Activated naive CD8-positive, alpha-beta T cell (primary cell): Measurements from ENCODE around the gene B3GNT7.
A peak's percentile ranks its signal among the peaks of the same experiment; 100 is the strongest.
"Not testable (repeated sequence)": the region's sequence is repeated elsewhere in the genome, so short reads cannot be mapped to it uniquely, and the experiment has no call there.

Experiments
- H3K27ac Mint-ChIP-seq: one replicate; pipeline ENCODE4 v1.8.0; 2021; ENCODE audit warnings: mixed read lengths
- H3K27me3 Mint-ChIP-seq: one replicate; pipeline ENCODE4 v1.8.0; 2021; ENCODE audit warnings: mixed read lengths
- H3K36me3 Mint-ChIP-seq: one replicate; pipeline ENCODE4 v1.8.0; 2021; ENCODE audit warnings: mixed read lengths
- H3K4me1 Mint-ChIP-seq: one replicate; pipeline ENCODE4 v1.8.0; 2021; ENCODE audit warnings: low read depth, mixed read lengths
- H3K4me3 Mint-ChIP-seq: one replicate; pipeline ENCODE4 v1.8.0; 2021; ENCODE audit warnings: mild to moderate bottlenecking, mixed read lengths
- H3K9me3 Mint-ChIP-seq: one replicate; pipeline ENCODE4 v1.8.0; 2021; ENCODE audit warnings: low read depth, mixed read lengths

Gene B3GNT7

DNA sequence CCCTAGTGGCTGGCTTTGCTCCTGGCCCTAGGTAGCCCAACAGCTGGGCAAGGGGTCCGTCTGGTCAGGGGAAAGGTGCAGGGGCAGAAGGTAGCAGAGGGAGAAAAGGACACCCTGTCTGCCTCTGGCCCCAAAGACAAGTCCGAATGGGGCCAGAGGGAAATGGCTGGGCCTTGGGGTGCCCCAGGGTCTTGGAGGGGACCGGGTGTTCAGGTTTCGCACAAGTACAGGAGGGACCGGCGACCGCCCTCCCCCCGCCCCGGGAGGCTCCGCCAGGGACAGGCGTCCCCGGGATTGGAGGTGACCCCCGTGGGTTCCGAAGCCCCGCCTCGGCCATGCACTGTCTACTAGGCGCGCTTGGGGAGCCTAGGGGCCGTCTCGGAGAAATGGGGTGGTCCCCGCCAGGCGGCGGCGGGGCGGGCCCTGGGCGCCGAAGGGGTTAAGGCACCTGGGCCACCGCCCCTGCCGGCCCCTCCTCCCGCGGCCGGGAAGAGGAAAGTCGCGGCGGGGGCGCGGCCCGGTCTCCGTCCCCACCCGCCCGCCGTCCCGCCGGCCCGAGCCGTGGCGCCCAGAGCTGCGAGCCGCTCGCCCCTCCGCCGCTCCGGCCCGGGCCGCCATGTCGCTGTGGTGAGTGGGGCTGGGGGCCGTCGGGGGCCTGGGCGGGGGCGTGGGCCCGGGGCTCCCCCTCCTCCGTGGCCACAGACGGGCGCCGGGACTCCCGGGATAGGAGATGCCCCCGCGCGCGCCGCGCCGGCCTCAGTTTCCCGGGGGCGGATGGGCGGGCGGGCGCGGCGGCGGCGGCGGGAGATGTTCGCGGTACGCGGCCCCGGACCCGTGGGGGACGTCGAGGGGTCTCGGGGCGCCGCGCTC is at the start of gene B3GNT7:
TSS of gene B3GNT7 (plus strand) at position 523 of the 870 bp plus-strand sequence. CDS start at position 617, 94 bp downstream.
- no peaks in the 10 kb centered on the region for H3K36me3 Mint-ChIP-seq
- no peaks in the 10 kb centered on the region for H3K9me3 Mint-ChIP-seq
- no peak within 1 kb of the TSS for H3K27ac Mint-ChIP-seq
- H3K4me1 Mint-ChIP-seq: peaks cover 15% of the 10 kb centered on the region
- peaks cover 15% of the 10 kb centered on the region for H3K27me3 Mint-ChIP-seq
- H3K4me3 Mint-ChIP-seq: peak within 1 kb of the TSS; percentile 67

- no peaks in the 10 kb centered on the region for H3K9me3 Mint-ChIP-seq
- no peak overlapping the region for H3K4me3 Mint-ChIP-seq
- H3K36me3 Mint-ChIP-seq: peaks cover 2% of the 10 kb centered on the region
- no peak overlapping the region for H3K27ac Mint-ChIP-seq
- no peaks in the 10 kb centered on the region for H3K27me3 Mint-ChIP-seq
- H3K4me1 Mint-ChIP-seq: no peaks in the 10 kb centered on the region
Measured at GRCh38 chr2:231347081-231347480, 48.4 kb upstream of the B3GNT7 start.

DNA sequence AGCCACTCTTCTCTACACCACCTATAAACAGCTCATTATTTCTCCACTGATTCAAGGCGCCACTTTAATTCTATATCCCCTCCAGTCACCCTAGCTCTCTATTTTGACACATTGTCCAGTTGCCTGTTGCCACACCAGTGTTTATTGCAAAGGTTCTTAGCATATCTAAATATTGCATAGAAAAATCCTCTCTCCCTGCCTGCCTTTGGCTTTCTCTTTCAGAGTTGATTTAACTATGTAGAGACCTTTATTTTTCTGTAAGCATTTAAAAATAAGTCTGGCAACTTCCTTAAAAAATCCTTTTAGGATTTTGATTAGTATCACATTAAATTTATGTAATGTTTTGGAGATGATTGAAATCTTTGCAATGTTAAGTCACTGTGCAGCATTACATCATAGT is 47.9 kb upstream of the B3GNT7 start:
- no peak overlapping the region for H3K4me3 Mint-ChIP-seq
- no peak overlapping the region for H3K27ac Mint-ChIP-seq
- H3K36me3 Mint-ChIP-seq: peaks cover 2% of the 10 kb centered on the region
- no peaks in the 10 kb centered on the region for H3K9me3 Mint-ChIP-seq
- no peaks in the 10 kb centered on the region for H3K4me1 Mint-ChIP-seq
- no peaks in the 10 kb centered on the region for H3K27me3 Mint-ChIP-seq

- no peak overlapping the region for H3K27ac Mint-ChIP-seq
- no peaks in the 10 kb centered on the region for H3K9me3 Mint-ChIP-seq
- H3K4me3 Mint-ChIP-seq: no peak overlapping the region
- peaks cover 2% of the 10 kb centered on the region for H3K36me3 Mint-ChIP-seq
- H3K27me3 Mint-ChIP-seq: no peaks in the 10 kb centered on the region
- H3K4me1 Mint-ChIP-seq: no peaks in the 10 kb centered on the region
Measured at GRCh38 chr2:231348173-231348572, 47.3 kb upstream of the B3GNT7 start.

DNA sequence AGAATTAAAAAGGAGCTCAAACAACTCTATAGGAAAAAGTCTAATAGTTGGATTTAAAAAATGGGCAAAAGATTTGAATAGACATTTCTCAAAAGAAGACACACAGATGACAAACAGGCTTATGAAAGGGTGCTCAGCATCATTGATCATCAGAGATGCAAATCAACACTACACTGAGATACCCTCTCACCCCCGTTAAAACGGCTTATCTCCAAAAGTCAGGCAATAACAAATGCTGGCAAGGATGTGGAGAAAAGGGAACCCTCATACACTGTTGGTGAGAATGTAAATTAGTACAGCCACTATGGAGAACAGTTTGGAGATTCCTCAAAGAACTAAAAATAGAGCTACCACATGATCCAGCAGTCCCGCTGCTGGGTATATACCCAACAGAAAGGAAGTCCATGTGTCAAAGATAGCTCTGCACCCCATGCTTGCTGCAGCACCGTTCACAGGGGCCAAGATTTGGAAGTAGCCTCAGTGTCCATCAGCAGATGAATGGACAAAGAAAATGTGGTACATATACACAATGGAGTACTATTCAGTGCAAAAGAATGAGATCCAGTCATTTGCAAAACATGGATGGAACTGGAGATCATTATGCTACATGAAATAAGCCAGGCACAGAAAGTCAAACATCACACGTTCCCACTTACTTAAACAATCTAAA is 46.7 kb upstream of the B3GNT7 start:
- H3K27me3 Mint-ChIP-seq: no peaks in the 10 kb centered on the region
- H3K4me1 Mint-ChIP-seq: no peaks in the 10 kb centered on the region
- no peaks in the 10 kb centered on the region for H3K9me3 Mint-ChIP-seq
- H3K27ac Mint-ChIP-seq: no peak overlapping the region
- H3K4me3 Mint-ChIP-seq: no peak overlapping the region
- H3K36me3 Mint-ChIP-seq: peaks cover 2% of the 10 kb centered on the region

DNA sequence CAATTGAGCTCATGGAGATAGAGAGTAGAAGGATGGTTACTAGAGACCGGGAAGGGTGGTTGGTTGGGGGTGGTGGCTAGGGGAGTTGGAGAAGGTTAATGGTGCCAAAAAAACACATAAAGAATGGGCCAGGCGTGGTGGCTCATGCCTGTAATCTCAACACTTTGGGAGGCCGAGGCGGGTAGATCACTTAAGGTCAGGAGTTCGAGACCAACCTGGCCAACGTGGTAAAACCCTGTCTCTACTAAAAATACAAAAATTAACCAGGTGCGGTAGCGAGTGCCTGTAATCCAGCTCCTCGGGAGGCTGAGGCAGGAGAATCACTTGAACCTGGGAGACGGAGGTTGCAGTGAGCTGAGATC is 46.2 kb upstream of the B3GNT7 start:
- H3K27me3 Mint-ChIP-seq, H3K27ac Mint-ChIP-seq, H3K4me1 Mint-ChIP-seq, H3K9me3 Mint-ChIP-seq, H3K36me3 Mint-ChIP-seq, H3K4me3 Mint-ChIP-seq: not testable (repeated sequence)

- Mint-ChIP-seq H3K27ac (no peak overlapping the region), H3K4me1 (no peaks in the 10 kb centered on the region), H3K36me3 (peaks cover 2% of the 10 kb centered on the region), H3K4me3 (no peak overlapping the region), H3K9me3 (no peaks in the 10 kb centered on the region), H3K27me3 (no peaks in the 10 kb centered on the region)
Measured at GRCh38 chr2:231351648-231352047, 43.9 kb upstream of the B3GNT7 start.

DNA sequence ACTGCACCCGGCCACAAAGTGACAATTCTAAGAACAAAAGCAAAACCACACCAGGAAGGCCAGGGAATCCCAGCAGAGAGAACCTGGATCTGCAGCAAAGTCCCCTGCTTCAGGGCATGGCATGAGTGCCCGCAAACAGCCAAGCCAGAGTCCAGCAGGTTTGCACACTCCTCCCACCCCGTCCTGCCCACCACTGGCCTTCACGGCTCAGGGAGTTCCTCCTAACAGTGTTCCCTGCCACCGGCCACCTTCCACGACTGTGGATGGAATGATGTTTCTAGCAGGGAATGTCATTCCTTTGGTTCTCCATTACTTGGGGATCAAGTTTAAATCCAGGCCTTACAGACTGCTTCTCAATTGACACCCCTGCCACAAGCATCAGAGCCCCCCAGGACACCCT is 42.0 kb upstream of the B3GNT7 start:
- H3K4me3 Mint-ChIP-seq: no peak overlapping the region
- no peaks in the 10 kb centered on the region for H3K4me1 Mint-ChIP-seq
- H3K9me3 Mint-ChIP-seq: no peaks in the 10 kb centered on the region
- H3K27ac Mint-ChIP-seq: no peak overlapping the region
- no peaks in the 10 kb centered on the region for H3K27me3 Mint-ChIP-seq
- H3K36me3 Mint-ChIP-seq: no peaks in the 10 kb centered on the region

GRCh38 chr2:231355508-231356465 is 39.7 kb upstream of the B3GNT7 start:
- H3K27ac Mint-ChIP-seq: no peak overlapping the region
- H3K36me3 Mint-ChIP-seq: no peaks in the 10 kb centered on the region

DNA sequence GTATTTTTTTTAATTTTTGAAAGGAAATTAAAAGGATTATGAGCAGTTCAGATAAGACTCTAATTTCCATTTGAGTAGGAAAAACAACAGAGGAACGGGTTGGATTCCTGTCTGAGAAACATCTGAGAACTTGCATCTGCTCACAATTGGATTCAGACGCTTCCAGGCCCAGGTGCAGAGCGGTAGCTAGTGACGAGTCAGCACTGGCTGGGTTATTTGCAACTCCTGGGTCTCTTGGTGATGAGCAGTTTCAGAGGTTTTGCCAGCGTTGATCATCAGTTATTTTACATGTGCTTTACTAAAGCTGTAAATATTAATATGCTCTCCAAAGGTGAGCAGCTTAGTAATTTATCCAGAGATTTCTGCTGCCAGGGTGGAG is 39.1 kb upstream of the B3GNT7 start:
- H3K27ac Mint-ChIP-seq: no peak overlapping the region
- no peaks in the 10 kb centered on the region for H3K27me3 Mint-ChIP-seq
- no peaks in the 10 kb centered on the region for H3K9me3 Mint-ChIP-seq
- H3K4me3 Mint-ChIP-seq: no peak overlapping the region
- no peaks in the 10 kb centered on the region for H3K4me1 Mint-ChIP-seq
- H3K36me3 Mint-ChIP-seq: no peaks in the 10 kb centered on the region

More at GRCh38 chr2:231355508-231356465, 39.7 kb upstream of the B3GNT7 start:
- no peak overlapping the region for H3K4me3 Mint-ChIP-seq
- H3K4me1 Mint-ChIP-seq: no peaks in the 10 kb centered on the region
- no peaks in the 10 kb centered on the region for H3K27me3 Mint-ChIP-seq
- no peaks in the 10 kb centered on the region for H3K9me3 Mint-ChIP-seq

DNA sequence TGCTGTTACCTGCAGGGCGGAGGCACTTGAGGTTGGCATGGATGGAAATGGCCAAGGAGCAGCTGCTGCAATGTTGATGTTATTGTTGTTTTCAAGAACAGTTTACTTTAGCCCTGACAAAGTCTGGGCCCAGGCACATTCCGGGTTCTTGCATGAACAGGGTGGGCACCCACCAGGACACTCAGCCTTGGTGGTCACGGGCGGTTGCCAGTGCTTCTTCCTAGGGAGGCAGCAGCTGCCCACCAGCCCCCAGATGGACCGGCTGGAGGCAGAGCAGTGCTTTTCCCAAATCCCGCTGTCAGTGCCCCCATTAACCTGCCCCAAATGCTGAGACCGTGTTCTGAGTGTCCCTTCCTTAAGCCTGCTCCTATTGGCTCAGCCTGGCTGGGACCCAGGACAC is 38.5 kb upstream of the B3GNT7 start:
- H3K27me3 Mint-ChIP-seq: no peaks in the 10 kb centered on the region

DNA sequence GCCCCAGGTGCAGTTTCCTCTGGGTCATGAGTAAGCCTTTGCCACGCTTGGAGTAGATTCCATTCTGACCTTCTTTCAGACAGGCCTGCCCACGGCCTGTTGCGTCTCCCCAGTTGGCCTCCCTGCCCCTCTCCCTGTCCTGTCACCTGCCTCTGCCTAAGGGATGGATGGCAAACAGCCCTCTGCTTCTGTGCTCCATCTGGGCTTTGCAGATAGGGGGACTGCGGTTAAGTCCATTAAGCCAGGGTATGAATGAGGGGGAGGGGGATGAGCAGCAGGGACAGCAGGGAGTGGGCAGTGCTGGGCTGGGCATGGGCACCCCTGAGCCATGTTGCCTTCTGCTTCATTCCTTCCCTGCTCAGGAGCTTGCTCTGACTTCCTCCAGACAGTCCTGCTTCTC is 37.6 kb upstream of the B3GNT7 start:
- Mint-ChIP-seq H3K4me1 (peaks cover 6% of the 10 kb centered on the region), H3K27ac (no peak overlapping the region), H3K36me3 (no peaks in the 10 kb centered on the region), H3K9me3 (no peaks in the 10 kb centered on the region), H3K27me3 (no peaks in the 10 kb centered on the region), H3K4me3 (no peak overlapping the region)

More for the DNA sequence above, 38.5 kb upstream of the B3GNT7 start:
- no peak overlapping the region for H3K4me3 Mint-ChIP-seq
- H3K27ac Mint-ChIP-seq: no peak overlapping the region
- no peaks in the 10 kb centered on the region for H3K36me3 Mint-ChIP-seq
- peaks cover 2% of the 10 kb centered on the region for H3K4me1 Mint-ChIP-seq
- H3K9me3 Mint-ChIP-seq: no peaks in the 10 kb centered on the region

DNA sequence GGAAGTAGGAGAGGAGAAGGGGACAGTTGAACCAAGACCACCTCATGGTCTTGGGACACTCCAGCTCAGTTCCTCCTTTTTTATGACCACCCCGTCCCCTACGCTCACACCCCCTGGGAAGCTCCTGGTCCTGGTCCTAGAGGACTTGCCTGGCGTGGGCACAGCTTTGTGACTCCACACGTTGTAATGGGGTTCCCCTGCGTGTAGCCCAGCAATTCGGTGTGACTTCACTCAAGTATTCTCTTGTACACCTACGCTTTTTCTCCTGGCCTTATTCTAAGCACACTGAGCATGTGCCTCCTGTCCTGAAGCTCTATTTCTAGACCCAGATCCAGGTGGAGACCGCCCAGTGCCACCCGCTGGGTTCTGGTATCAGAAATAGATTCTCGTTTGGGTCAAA is 36.1 kb upstream of the B3GNT7 start:
- Mint-ChIP-seq H3K9me3 (no peaks in the 10 kb centered on the region), H3K36me3 (no peaks in the 10 kb centered on the region), H3K4me1 (peaks cover 9% of the 10 kb centered on the region), H3K27me3 (no peaks in the 10 kb centered on the region), H3K27ac (no peak overlapping the region), H3K4me3 (no peak overlapping the region)

GRCh38 chr2:231359948-231360347 is 35.6 kb upstream of the B3GNT7 start:
- no peak overlapping the region for H3K4me3 Mint-ChIP-seq
- no peak overlapping the region for H3K27ac Mint-ChIP-seq
- no peaks in the 10 kb centered on the region for H3K27me3 Mint-ChIP-seq

DNA sequence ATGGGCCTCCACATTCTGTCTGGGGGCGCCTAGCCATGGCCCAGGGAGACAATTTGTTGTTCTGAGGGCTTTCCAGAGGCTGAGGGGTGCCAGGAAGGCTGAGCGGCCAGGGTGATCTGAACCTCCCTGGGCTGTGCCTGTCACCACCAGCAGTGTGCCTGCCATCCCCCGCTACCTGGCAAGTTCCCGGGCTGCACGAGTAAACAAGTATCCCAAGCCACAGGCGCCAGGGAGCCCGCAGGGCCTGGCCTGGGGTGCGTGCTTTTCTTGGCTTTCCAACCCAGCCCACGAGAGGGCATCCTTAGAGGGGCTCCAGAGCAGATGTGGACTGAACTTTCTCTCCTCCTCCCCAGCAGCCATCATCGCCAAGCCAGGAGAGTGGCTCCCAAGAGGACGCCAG is 35.1 kb upstream of the B3GNT7 start:
- Mint-ChIP-seq H3K36me3 (no peaks in the 10 kb centered on the region), H3K9me3 (no peaks in the 10 kb centered on the region), H3K27ac (no peak overlapping the region), H3K4me1 (peaks cover 9% of the 10 kb centered on the region), H3K4me3 (no peak overlapping the region), H3K27me3 (no peaks in the 10 kb centered on the region)

More at GRCh38 chr2:231359948-231360347, 35.6 kb upstream of the B3GNT7 start:
- no peaks in the 10 kb centered on the region for H3K9me3 Mint-ChIP-seq
- no peaks in the 10 kb centered on the region for H3K36me3 Mint-ChIP-seq
- peaks cover 9% of the 10 kb centered on the region for H3K4me1 Mint-ChIP-seq
